GM23248 (cell line): ENCODE data around the gene LHX1.

ENCODE experiments used
- EZH2 ChIP-seq: fragments of 200-600 bp; sonication (generic); IDR thresholded peaks from 2 replicates; pipeline ENCODE4 v1.6.1; 2018; ENCODE audit warnings: antibody characterized with exemption, mild to moderate bottlenecking; ENCODE audit not compliant: insufficient read depth, poor library complexity, severe bottlenecking
- EZH2phosphoT487 ChIP-seq: fragments of 200-600 bp; sonication (generic); IDR thresholded peaks from 2 replicates; pipeline ENCODE4 v1.6.1; 2018; ENCODE audit warnings: antibody characterized with exemption, moderate library complexity, mild to moderate bottlenecking, low read depth; ENCODE audit not compliant: insufficient read depth

DNA sequence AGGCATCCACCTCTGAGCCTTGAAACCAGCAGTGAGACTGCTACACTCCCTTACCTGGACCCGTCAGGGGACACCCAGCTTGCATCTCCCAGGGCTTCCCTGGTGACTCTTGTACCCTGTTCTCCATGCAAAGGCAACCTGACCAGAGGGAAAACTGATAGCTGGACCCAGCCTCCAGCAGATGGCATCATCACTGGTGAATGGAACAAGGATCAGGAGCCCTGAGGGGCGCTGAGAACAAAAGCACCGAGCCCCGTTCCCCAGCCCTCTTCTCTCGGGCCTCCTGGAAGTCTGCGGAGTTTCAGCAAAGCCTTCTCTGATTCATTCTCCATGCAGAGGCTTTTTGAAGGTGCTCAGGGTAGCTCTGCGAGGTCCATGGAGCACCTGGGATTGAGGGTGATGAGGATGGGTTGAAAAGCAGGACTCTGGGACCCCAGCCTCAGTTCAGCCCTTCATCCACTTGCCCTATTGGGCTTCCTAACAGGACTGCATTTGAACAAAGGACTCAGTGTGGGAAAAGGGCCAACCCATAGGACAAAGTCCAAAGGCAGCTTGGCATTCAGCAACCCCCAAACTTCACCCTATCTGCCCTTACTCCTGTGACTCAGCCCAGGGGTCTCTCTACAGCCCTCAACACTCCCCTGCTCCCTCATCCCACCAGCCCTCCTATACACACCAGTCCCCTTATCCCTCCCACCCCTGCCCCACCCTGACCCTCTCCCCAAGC lies 45.0 kb upstream of the LHX1 start:
- TF ChIP-seq EZH2 = no peak
- TF ChIP-seq EZH2phosphoT487 = no peak
